Kasumi-1 (cell line): ENCODE results near the gene CSNK2A2.

Source experiments
- DNase-seq, 2 experiments: peaks; one replicate each; lab custom pipeline; 2025; lab: John Stamatoyannopoulos, UW

CSNK2A2 gene

GRCh38 chr16:58138852-58139251, 59.1 kb downstream of the CSNK2A2 start:
- no peak for DNase-seq

- no peak for DNase-seq
Observed at GRCh38 chr16:58137581-58137980, 60.3 kb downstream of the CSNK2A2 start.

GRCh38 chr16:58129097-58129936, 68.6 kb downstream of the CSNK2A2 start, which contains the start of gene CFAP20:
CFAP20 (minus strand) TSS chr16:58129381; CDS start chr16:58129115, 266 bp downstream.
- peak; percentile 100 for DNase-seq

GRCh38 chr16:58128711-58129096, 69.2 kb downstream of the CSNK2A2 start:
- peak in 1 of 2 experiments; percentile 17 for DNase-seq

- no peak for DNase-seq
Observed at GRCh38 chr16:58128181-58128631, 69.7 kb downstream of the CSNK2A2 start.

- DNase-seq, result peak; percentile 47 to 48
Observed at GRCh38 chr16:58127634-58128033, 70.3 kb downstream of the CSNK2A2 start.

GRCh38 chr16:58127033-58127556, 70.8 kb downstream of the CSNK2A2 start:
- peak; percentile 52 to 67 for DNase-seq

- no peak for DNase-seq
Observed at GRCh38 chr16:58126451-58126961, 71.4 kb downstream of the CSNK2A2 start.

GRCh38 chr16:58125781-58126335, 72.0 kb downstream of the CSNK2A2 start:
- DNase-seq, result peak; percentile 25 to 35

GRCh38 chr16:58125041-58125440, 72.9 kb downstream of the CSNK2A2 start:
- DNase-seq, result no peak

GRCh38 chr16:58124601-58124915, 73.3 kb downstream of the CSNK2A2 start:
- no peak for DNase-seq

GRCh38 chr16:58123896-58124600, 73.9 kb downstream of the CSNK2A2 start:
- no peak for DNase-seq

- DNase-seq, result no peak
Observed at GRCh38 chr16:58121132-58121531, 76.8 kb downstream of the CSNK2A2 start.

- no peak for DNase-seq
Observed at GRCh38 chr16:58120234-58120633, 77.7 kb downstream of the CSNK2A2 start.

GRCh38 chr16:58119509-58119845, 78.4 kb downstream of the CSNK2A2 start:
- DNase-seq, result no peak

- no peak for DNase-seq
Observed at GRCh38 chr16:58118801-58119508, 79.0 kb downstream of the CSNK2A2 start.

- DNase-seq, result no peak
Observed at GRCh38 chr16:58116529-58116928, 81.4 kb downstream of the CSNK2A2 start.

GRCh38 chr16:58116081-58116480, 81.8 kb downstream of the CSNK2A2 start:
- DNase-seq, result no peak

- no peak for DNase-seq
Observed at GRCh38 chr16:58114827-58115825, 82.8 kb downstream of the CSNK2A2 start.

- DNase-seq, result no peak
Observed at GRCh38 chr16:58111302-58111627, 86.6 kb downstream of the CSNK2A2 start.
